H4 (cell line): ENCODE data around the gene C10orf105. TPM values are rescaled to one million over a fixed set of nuclear protein-coding genes. Genes with fewer than 3 reads are reported as not detected.

Experiments
- DNase-seq: peaks from one replicate; pipeline ENCODE4 v3.0.0-alpha.2; 2015; ENCODE audit warnings: low spot score
- total RNA-seq: library from RNA; depleted of rRNA; stranded (reverse); fragments of >200 nt; shearing (Covaris generic); gene quantifications from 2 replicates; pipeline ENCODE4 v1.2.3, GENCODE V29; 2014; rRNA removed

C10orf105 gene
- total RNA-seq, 1 experiment from 2014 or later = not detected

DNA sequence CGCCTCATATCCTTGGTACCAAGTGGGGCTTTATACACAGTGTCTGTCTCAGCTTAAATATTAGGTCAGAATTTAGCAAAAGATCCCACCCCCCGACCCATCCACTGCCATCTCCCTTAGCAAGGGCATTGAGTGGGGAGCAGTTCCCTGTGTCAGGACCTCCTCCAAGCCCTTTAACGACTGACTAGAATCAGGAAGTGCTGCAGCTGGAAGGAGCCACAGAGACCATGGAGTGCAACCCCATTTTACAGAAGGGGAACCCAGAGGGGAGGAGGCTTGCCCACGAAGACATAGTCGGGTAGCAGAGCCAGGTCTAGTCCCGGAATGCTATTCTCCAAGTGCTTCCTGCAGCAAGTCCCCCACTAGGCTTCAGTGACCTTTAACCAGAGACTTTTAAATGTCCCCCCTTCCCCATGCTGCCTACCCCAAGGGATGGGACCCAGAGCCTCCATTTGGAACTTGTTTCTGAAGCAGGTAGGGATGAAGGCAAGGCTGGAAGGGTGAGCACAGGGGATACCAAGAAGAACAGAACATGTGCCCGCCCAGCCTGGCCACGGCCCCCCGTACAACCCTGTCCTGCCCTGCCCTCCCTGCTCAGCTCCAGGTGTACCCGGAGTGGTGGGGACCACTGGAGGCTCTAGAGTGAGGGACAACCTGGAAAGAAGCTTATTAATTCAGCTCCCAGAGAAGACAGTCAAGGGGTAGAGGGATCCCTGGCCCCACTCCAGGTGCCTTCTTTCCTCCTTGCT, 41.3 kb downstream of the C10orf105 start:
- no peak for DNase-seq

DNA sequence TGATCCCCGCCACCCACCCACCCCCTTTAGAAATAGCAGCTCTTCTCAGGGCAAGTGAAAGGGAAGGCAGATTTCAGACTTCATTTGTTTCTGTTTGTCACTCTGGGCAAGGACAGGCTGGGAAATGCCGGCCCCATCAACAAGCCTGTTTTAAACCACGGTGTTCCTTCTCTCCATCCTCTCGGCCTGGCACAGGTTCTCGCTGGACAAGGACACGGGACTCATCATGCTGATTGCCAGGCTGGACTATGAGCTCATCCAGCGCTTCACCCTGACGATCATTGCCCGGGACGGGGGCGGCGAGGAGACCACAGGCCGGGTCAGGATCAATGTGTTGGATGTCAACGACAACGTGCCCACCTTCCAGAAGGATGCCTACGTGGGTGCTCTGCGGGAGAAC, 42.3 kb downstream of the C10orf105 start:
- no peak for DNase-seq

DNA sequence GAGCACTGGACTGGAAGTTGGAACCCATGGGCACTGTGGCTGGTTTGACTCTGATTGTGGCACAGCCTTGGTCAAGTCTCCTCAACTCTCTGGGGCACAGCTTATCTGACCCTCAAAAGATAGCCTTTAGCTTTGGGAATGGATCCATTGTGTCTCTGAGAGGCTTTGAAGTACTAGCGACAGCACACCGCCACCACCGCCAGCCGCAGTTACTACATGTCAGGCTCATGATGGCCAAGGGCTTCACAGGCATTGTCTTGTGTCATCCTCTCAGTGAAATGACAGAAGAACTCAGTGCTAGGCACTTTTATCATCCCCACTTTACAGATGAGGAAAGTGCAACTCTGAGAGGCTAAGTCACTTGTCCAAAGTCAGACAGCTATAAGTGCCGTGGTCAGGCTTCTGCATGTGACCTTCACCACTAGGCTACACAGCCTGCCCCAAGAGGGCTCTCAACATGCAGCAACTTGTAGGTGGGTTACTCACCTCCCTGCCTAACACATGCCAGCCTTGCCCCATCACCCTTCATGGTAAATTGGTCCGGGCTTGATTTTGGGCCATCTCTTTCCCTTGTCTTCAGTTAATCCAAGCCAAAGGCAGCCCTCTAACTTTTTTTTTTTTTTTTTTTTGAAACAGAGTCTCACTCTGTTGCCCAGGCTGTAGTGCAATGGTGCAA, 44.1 kb downstream of the C10orf105 start:
- no peak for DNase-seq

DNA sequence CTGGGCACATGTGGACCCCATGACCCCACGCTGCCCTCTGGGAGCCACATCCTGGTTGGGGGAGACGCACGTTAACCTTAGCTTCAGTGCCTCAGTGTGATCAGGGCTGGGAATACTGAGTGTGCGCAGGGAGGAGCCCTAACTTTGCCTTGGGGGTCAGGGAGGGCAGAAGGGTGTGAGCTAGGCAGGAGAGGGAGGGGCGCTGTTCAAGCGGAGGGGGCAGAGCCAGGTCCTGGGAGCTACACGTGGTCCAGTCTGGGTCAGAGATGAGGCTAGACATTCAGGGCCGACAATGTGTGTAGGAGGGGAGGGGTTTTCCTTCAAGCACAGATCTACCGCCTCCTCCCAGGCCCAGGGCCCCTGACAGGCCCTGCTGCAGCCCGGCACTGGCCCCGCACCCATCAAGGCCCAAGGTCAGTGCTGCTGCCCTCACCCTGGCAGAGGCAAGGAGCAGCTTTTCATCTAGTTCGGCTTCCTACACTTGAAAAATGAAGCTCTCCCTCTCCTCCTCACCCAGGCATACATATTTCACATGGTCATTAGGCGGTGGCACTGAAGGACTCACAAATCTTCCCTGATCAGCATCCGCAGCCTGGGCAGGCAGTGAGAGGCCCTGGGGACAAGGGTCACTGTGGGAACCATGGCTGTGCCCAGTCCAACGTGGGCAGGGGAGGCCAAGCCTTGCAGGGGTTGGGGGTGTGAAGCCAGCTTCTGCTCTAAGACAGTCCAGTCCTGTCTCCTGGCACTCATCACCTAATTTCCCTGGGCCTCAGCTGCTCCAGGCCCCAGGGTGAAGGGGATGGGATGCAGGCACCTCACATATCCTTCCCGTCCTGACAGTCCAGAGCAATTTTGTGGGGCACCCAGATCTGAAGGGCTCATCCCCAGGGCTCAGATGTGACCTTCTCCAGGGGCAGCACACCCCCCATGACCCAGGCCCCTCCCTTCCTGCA, 47.3 kb downstream of the C10orf105 start:
- DNase-seq = no peak

DNA sequence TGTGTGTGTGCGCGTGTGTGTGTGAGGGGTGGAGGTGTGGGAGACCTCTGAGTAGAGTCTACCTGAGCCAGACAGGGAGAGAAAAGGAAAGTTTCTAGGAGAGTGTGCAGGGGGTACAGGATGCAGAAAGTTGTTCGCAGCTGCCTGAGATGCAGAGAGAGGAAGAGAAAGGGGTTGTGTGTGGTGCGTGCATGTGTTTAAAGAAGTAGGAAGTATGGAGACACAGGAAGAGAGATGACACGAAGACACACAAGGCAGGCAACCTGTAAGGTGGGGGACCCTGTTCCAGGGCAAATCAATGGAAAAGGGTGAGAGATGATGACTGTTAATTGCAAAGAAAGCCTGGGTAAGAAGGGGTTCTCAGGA, 52.2 kb downstream of the C10orf105 start:
- DNase-seq = no peak

DNA sequence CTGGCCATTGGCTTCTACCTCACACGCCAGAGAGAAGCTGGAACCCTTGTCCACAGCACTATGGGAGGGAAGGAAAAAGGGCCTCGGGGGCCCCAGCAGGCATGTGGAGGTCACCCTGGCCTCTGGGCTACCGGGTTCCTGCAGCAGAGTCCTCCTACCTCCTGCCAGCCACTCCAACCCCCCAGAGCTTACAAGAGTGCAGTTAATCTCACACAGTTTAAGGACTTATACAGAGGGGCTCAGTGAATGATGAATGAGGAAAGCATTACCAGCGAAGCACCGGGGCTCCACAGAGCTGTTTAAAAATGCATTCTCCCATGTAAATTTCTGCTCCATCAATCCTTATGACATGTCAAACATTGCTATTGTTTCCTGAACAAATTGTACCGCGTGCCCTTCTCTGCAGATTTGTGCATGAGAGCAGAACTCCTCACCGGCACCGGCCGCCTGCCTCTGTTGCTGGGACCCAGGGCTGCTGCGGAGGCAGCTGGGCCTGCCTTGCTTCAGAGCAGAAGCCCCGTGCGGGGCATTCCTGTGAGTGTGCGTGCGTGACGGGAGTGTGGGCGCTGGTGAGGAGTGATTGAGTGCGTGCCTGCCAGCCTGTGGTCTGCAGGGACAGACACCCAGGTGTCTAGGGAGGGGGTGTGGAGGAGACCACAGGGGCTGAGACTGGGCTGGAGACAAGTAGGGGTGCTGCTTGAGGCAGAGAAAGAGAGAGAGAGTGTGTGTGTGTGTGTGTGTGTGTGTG, 52.8 kb downstream of the C10orf105 start:
- DNase-seq = no peak

DNA sequence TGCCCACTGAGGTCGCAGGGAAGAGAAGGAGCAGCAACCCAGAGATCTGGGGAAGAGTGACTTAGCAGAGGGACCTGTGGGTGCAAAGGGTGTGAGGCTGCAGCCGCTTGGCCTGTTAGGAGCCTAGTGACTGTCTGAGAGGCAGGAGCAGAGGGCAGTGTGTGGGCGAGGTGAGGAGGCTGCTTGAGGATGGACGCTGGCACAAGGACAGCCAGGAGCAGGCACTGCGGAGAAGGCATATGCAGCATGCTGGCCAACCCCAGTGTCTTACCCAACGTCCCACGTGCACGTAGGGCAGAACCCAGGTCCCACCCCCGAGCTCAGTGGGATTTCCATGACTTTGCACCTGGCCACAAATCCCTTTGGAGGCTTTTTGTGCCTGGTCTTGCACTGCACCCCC, 54.1 kb downstream of the C10orf105 start:
- DNase-seq = no peak

DNA sequence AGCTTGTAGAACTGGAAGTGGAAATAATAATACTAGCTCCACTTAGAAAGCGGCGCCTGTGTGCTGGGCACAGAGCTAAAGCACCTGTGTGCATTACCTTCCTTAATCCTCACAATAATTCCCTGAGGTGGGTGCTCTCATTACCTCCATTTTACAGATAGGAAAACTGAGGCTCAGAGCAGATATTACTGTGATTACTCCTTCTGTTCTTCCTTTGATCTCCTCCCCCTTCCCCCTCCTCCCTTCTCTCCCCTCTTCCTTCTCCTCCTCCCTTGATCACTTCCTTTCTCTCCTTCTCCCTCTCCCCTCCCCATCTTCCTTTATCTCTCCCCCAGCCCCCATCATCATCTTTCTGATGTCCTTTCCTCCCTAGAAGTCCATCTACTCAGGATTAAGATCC, 55.0 kb downstream of the C10orf105 start:
- no peak for DNase-seq

DNA sequence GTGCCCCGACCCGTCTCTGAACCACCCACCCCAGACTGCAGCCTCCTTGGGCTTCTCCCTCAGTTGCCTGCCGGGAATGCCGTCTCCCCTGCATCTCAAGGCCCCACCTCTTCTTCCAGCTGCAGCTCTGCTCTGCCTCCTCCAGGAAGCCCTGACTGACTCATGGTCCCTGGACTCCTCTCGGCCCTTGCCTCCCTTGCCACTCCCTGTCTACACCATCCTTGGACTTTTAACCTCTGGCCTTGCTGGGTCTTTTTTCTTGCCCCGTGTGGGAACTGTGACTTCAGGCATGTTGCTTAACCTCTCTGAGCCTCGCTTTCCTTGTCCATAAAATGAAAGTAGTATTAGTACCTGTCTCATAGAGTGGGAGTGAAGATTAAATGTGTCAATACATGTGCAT, 56.3 kb downstream of the C10orf105 start:
- DNase-seq = no peak

DNA sequence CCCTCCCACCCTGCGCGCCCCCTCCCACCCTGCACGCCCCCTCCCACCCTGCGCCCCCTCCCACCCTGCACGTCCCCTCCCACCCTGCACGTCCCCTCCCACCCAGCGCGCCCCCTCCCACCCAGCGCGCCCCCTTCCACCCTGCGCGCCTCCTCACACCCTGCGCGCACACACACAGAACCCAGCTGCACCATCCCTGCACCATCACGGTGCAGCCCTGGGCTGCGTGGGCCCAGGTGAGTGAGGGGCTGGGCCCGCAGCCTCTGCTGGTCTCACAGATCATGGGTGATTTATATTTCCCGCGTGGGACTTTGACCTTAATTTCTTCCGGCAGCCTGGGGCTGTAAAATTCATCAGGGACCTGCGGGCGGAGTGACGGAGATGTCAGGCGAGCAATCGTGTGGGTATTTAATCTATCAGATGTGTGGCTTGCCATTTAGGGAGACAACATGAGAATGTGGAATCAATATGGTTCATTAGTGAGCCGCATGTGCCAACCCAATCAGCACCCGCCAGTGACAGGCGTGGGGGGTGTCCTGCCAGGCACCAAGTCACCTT, 57.7 kb downstream of the C10orf105 start:
- no peak for DNase-seq

Other genes starting within 250 kb of the C10orf105 start
- 0.81 and 1.0 TPM in 2 replicates for gene VSIR, start 53.7 kb upstream of the C10orf105 start, total RNA-seq
- 428 and 490 TPM in 2 replicates for gene PSAP, start 131.5 kb upstream of the C10orf105 start, total RNA-seq
- gene CHST3, start 244.6 kb upstream of the C10orf105 start, total RNA-seq = 4.0 and 4.3 TPM in 2 replicates